ENCODE results near the gene JUN. TPM values are rescaled to one million over a fixed set of nuclear protein-coding genes. Genes with fewer than 3 reads are reported as not detected.

Gene JUN
- total RNA-seq, 1 experiment from 2014 or later: 73.6 TPM

GRCh38 chr1:58765006-58765405 is 18.8 kb downstream of the JUN start:
- intact Hi-C loops (cut with micrococcal nuclease): no loop called here
- H3K36me3 ChIP-seq (ENCODE audit: low read depth, low read length): no peaks in the 10 kb centered on the region
- H3K9me3 ChIP-seq (ENCODE audit: low read length): no peaks in the 10 kb centered on the region
- no peaks in the 10 kb centered on the region for H3K27me3 ChIP-seq (ENCODE audit: low read length)
- peak overlapping the region; percentile 94 for H3K27ac ChIP-seq (ENCODE audit: low read length)
- TF ChIP-seq CTCF (conservative IDR thresholded peaks at IDR 0.05; ENCODE audit: low read depth, low read length) (no peak), EZH2phosphoT487 (IDR thresholded peaks at IDR 0.05; ENCODE audit: borderline replicate concordance, low read length) (no peak), EZH2 (IDR thresholded peaks at IDR 0.05; ENCODE audit: low read length, unreplicated experiment) (no peak)
- H3K79me2 ChIP-seq (ENCODE audit: low read length): no peaks in the 10 kb centered on the region
- no peaks in the 10 kb centered on the region for H4K20me1 ChIP-seq (ENCODE audit: low read length)
- POLR2A ChIA-PET (ENCODE audit: unreplicated experiment): no interaction called here
- BruUV-seq (replicated peaks): no TSS peak
- CTCF ChIA-PET: no interaction called here
- H3K9ac ChIP-seq (ENCODE audit: low read length): peak overlapping the region; percentile 68
- H3K4me1 ChIP-seq (ENCODE audit: insufficient read depth, low read length): peaks cover 32% of the 10 kb centered on the region
- peak overlapping the region; percentile 44; the same call in 1 of the 2 replicates for H3K4me2 ChIP-seq (ENCODE audit: low read length)
- no peak overlapping the region for H2AFZ ChIP-seq (ENCODE audit: low read length)
- DNase-seq: peak; percentile 28
- no peak overlapping the region for H3K4me3 ChIP-seq (ENCODE audit: low read length)
- no peak for ATAC-seq
- H3K9me2 ChIP-seq (replicated peaks; ENCODE audit: low read length): no peaks in the 10 kb centered on the region
- no peaks in the 10 kb centered on the region for H3F3A ChIP-seq (ENCODE audit: low read length, unreplicated experiment)

GRCh38 chr1:58764294-58764978 is 19.4 kb downstream of the JUN start:
- intact Hi-C loops (cut with micrococcal nuclease): no loop called here

More at GRCh38 chr1:58764294-58764978, 19.4 kb downstream of the JUN start:
- Histone ChIP-seq H3K79me2 (ENCODE audit: low read length) (no peaks in the 10 kb centered on the region), H3F3A (ENCODE audit: low read length, unreplicated experiment) (no peaks in the 10 kb centered on the region), H3K9me2 (replicated peaks; ENCODE audit: low read length) (no peaks in the 10 kb centered on the region), H3K9me3 (ENCODE audit: low read length) (no peaks in the 10 kb centered on the region), H3K36me3 (ENCODE audit: low read depth, low read length) (no peaks in the 10 kb centered on the region), H3K4me2 (ENCODE audit: low read length) (peak overlapping the region; percentile 44), H3K9ac (ENCODE audit: low read length) (peak overlapping the region; percentile 68), H3K4me1 (ENCODE audit: insufficient read depth, low read length) (peaks cover 32% of the 10 kb centered on the region), H3K4me3 (ENCODE audit: low read length) (no peak overlapping the region; the same call in 1 of the 2 replicates), H4K20me1 (ENCODE audit: low read length) (no peaks in the 10 kb centered on the region), H2AFZ (ENCODE audit: low read length) (peak overlapping the region; percentile 7; the same call in 1 of the 2 replicates), H3K27ac (ENCODE audit: low read length) (peak overlapping the region; percentile 94), H3K27me3 (ENCODE audit: low read length) (no peaks in the 10 kb centered on the region)
- TF ChIP-seq EZH2 (IDR thresholded peaks at IDR 0.05; ENCODE audit: low read length, unreplicated experiment): no peak
- no peak for TF ChIP-seq CTCF (conservative IDR thresholded peaks at IDR 0.05; ENCODE audit: low read depth, low read length)
- no peak for TF ChIP-seq EZH2phosphoT487 (IDR thresholded peaks at IDR 0.05; ENCODE audit: borderline replicate concordance, low read length)
- ChIA-PET CTCF (no interaction called here), POLR2A (ENCODE audit: unreplicated experiment) (interaction anchor here (0.6 kb wide), 1 partner anchor 15 kb away, joined by 4 read pairs; no protein-coding TSS in a partner anchor)
- ATAC-seq (peak; percentile 59), DNase-seq (peak; percentile 70)
- no TSS peak for BruUV-seq (replicated peaks)

All from PC-3 (cell line).